Right atrium auricular region (tissue), 2 donors: ENCODE data around the gene TK2. TPM values are rescaled to one million over a fixed set of nuclear protein-coding genes. Genes with fewer than 3 reads are reported as not detected.

ENCODE experiments used
- DNase-seq: peaks from one replicate; pipeline ENCODE4 v3.0.0-alpha.2; 2019; ENCODE audit warnings: low spot score
- H3K27ac ChIP-seq, 2 donors: fragments of 200-600 bp; sonication (generic); 1 replicate in 1 of 2; 2 replicates in 1 of 2; pipeline ENCODE4 v1.5.1; 2016 to 2019
- H3K27me3 ChIP-seq, 2 donors: fragments of 200-600 bp; sonication (generic); one replicate each; pipeline versions ENCODE4 v1.5.1 to v1.6.0; 2017 to 2019
- H3K36me3 ChIP-seq: fragments of 200-600 bp; sonication (generic); one replicate; pipeline ENCODE4 v1.5.1; 2016
- H3K4me1 ChIP-seq, 2 donors: fragments of 200-600 bp; sonication (generic); one replicate each; pipeline versions ENCODE4 v1.5.1 to v1.6.0; 2017 to 2019
- H3K4me3 ChIP-seq, 2 donors: fragments of 200-600 bp; sonication (generic); 1 replicate in 1 of 2; 2 replicates in 1 of 2; pipeline ENCODE4 v1.5.1; 2017 to 2019; ENCODE audit warnings: mild to moderate bottlenecking in 1 of 2, moderate library complexity in 1 of 2
- H3K9me3 ChIP-seq, 2 donors: fragments of 200-600 bp; sonication (generic); one replicate each; pipeline ENCODE4 v1.5.1; 2019
- CTCF ChIP-seq, 2 donors: fragments of 200-600 bp; sonication (generic); IDR thresholded peaks; one replicate each; pipeline ENCODE4 v1.5.1; 2019; ENCODE audit warnings: antibody characterized with exemption in 2 of 2
- total RNA-seq, 2 donors: library from RNA; depleted of rRNA; stranded (reverse); fragments of >200 nt; gene quantifications; one replicate each; pipeline ENCODE4 v1.1.0, GENCODE V29; 2016

The TK2 gene
- total RNA-seq, 2 donors from 2014 or later, result 20.7 to 24.5 TPM

- DNase-seq, result no peak
- Histone ChIP-seq H3K27me3 (no peaks in the 10 kb centered on the region), H3K9me3 (no peaks in the 10 kb centered on the region), H3K27ac (no peak overlapping the region), H3K36me3 (no peaks in the 10 kb centered on the region), H3K4me1 (peaks cover 0 to 35% of the 10 kb centered on the region in 2 donors), H3K4me3 (no peak overlapping the region)
- no peak for TF ChIP-seq CTCF (IDR thresholded peaks at IDR 0.05)
Observed at GRCh38 chr16:66509576-66509975, 40.3 kb downstream of the TK2 start.

DNA sequence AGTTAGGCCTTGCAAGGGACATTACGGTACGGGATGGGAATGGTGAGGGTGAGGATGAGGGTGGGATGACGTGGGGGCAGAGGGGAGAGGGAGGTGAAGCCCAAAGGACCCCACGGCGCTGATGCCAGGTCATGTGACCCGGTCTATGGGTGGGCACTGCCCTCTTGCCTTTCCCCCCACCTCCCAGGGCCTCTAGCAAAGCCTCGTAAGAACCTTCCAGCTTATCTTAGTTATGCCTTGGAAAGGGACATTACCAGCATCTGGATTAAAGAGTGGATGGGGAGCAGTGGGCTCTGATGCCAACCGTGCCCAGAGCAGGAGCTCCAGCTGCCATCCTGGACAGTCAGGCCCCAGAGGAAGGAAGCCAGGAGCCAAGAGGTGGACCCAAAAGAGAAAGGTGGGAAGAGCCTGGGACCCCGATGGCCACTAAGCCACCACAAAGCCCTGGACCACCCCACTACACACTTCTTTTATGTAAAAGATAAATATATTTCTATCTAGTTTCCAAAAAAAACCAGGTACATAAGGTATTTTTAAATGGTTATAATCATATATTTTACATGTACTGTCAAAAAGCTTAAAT is 40.9 kb downstream of the TK2 start:
- no peak overlapping the region for H3K27ac ChIP-seq
- TF ChIP-seq CTCF (IDR thresholded peaks at IDR 0.05), result no peak
- no peaks in the 10 kb centered on the region for H3K9me3 ChIP-seq
- no peaks in the 10 kb centered on the region for H3K36me3 ChIP-seq
- DNase-seq, result no peak
- no peaks in the 10 kb centered on the region for H3K27me3 ChIP-seq
- peaks cover 0 to 35% of the 10 kb centered on the region in 2 donors for H3K4me1 ChIP-seq
- no peak overlapping the region for H3K4me3 ChIP-seq

DNA sequence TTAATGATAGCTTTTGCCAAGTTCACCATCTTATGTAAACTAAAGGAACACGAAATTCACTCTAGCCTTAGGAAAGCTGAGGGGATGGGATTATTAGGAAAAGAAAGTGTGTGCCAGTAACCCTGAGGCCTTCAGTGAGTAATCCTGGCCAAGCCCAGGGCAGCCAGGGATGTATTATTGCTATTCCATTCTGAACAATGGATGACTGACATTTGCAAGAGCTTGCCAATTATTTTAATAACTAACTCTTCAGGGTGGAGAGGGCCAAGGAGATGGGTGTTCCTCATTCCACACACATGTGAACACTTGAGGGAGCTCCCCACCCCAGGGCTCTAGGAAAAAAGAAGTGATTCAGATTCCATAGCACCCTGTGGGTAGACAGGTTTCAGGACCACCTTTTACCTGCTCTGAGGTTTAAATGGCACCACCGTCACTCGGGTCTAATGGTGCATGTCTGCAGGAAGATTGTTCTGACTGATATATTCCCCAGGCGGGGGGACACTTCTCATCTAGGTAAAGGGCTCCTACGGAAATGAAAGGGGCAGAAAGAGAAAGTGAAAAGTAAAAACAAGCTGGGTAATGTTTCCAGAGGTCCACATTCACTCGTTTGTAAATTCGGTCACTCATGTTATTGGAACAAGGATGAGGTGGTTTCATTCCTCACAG is 41.5 kb downstream of the TK2 start:
- no peaks in the 10 kb centered on the region for H3K36me3 ChIP-seq
- no peaks in the 10 kb centered on the region for H3K27me3 ChIP-seq
- no peak for TF ChIP-seq CTCF (IDR thresholded peaks at IDR 0.05)
- H3K9me3 ChIP-seq, result no peaks in the 10 kb centered on the region
- no peak overlapping the region for H3K27ac ChIP-seq
- no peak overlapping the region for H3K4me3 ChIP-seq
- DNase-seq, result no peak
- H3K4me1 ChIP-seq, result peaks cover 0 to 40% of the 10 kb centered on the region in 2 donors

- Histone ChIP-seq H3K9me3 (no peaks in the 10 kb centered on the region), H3K27me3 (no peaks in the 10 kb centered on the region), H3K27ac (no peak overlapping the region), H3K4me3 (no peak overlapping the region), H3K4me1 (peaks cover 0 to 43% of the 10 kb centered on the region in 2 donors), H3K36me3 (no peaks in the 10 kb centered on the region)
- no peak for TF ChIP-seq CTCF (IDR thresholded peaks at IDR 0.05)
- DNase-seq, result no peak
Observed at GRCh38 chr16:66507731-66508239, 42.1 kb downstream of the TK2 start.

DNA sequence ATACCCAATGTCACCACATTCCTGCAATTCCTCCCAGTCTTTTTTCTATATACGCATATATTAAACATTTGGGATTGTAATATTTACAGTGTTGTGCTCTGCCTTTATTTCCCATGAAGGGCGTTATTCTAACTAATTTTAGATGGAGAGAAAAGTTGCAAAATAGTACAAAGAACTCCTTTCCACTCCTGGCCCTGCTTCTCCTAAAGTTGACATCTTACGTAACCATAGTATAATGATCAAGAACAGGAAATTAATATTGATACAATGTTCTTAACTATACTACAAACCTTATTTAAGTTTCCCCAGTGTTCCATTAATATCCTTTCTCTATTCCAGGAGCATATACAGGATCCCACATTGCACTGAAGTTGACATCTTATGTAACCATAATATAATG is 46.3 kb downstream of the TK2 start:
- no peak for TF ChIP-seq CTCF (IDR thresholded peaks at IDR 0.05)
- Histone ChIP-seq H3K27ac (peak overlapping the region in 1 of 2 donors; percentile 64), H3K27me3 (no peaks in the 10 kb centered on the region), H3K36me3 (no peaks in the 10 kb centered on the region), H3K9me3 (no peaks in the 10 kb centered on the region), H3K4me3 (no peak overlapping the region), H3K4me1 (peaks cover 0 to 22% of the 10 kb centered on the region in 2 donors)
- DNase-seq, result no peak
